Measurements from ENCODE around the gene SMC4. TPM values are rescaled to one million over a fixed set of nuclear protein-coding genes. Genes with fewer than 3 reads are reported as not detected.

SMC4 gene
- total RNA-seq, 1 experiment from 2014 or later = 144 TPM

DNA sequence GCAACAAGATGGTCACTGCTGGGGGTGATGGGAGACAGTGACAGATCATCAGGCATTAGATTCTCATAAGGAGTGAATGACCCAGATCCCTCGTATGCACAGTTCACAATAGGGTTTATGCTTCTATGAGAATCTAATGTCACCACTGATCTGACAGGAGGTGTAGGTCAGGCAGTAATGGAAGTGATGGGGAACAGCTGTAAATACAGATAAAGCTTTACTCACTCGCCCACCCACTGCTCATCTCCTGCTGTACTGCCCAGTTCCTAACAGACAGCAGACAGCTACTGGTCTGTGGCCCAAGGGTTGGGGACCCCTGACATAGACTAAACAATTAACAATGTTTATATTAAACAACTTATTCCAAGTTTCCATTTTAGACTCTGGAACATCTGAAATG, 25.8 kb upstream of the SMC4 start (continued):
- TF ChIP-seq, protein P1, sequence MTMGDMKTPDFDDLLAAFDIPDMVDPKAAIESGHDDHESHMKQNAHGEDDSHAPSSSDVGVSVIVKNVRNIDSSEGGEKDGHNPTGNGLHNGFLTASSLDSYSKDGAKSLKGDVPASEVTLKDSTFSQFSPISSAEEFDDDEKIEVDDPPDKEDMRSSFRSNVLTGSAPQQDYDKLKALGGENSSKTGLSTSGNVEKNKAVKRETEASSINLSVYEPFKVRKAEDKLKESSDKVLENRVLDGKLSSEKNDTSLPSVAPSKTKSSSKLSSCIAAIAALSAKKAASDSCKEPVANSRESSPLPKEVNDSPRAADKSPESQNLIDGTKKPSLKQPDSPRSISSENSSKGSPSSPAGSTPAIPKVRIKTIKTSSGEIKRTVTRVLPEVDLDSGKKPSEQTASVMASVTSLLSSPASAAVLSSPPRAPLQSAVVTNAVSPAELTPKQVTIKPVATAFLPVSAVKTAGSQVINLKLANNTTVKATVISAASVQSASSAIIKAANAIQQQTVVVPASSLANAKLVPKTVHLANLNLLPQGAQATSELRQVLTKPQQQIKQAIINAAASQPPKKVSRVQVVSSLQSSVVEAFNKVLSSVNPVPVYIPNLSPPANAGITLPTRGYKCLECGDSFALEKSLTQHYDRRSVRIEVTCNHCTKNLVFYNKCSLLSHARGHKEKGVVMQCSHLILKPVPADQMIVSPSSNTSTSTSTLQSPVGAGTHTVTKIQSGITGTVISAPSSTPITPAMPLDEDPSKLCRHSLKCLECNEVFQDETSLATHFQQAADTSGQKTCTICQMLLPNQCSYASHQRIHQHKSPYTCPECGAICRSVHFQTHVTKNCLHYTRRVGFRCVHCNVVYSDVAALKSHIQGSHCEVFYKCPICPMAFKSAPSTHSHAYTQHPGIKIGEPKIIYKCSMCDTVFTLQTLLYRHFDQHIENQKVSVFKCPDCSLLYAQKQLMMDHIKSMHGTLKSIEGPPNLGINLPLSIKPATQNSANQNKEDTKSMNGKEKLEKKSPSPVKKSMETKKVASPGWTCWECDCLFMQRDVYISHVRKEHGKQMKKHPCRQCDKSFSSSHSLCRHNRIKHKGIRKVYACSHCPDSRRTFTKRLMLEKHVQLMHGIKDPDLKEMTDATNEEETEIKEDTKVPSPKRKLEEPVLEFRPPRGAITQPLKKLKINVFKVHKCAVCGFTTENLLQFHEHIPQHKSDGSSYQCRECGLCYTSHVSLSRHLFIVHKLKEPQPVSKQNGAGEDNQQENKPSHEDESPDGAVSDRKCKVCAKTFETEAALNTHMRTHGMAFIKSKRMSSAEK (CRISPR knock-in tag; IDR thresholded peaks at IDR 0.05; ENCODE audit: borderline replicate concordance) = no peak
- no peak for TF ChIP-seq JAZF1 (CRISPR knock-in tag; IDR thresholded peaks at IDR 0.05)

GRCh38 chr3:160374472-160374871, 25.0 kb upstream of the SMC4 start:
- ATAC-seq = no peak
- CTCF ChIA-PET = no interaction called here

GRCh38 chr3:160374925-160375324, 24.5 kb upstream of the SMC4 start:
- TF ChIP-seq, protein P2, sequence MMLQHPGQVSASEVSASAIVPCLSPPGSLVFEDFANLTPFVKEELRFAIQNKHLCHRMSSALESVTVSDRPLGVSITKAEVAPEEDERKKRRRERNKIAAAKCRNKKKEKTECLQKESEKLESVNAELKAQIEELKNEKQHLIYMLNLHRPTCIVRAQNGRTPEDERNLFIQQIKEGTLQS (CRISPR knock-in tag; conservative IDR thresholded peaks at IDR 0.05) = no peak
- TF ChIP-seq ZSCAN18 (CRISPR knock-in tag; IDR thresholded peaks at IDR 0.05) = no peak
- Mint-ChIP-seq H3K4me3 (no peak overlapping the region), H3K27me3 (ENCODE audit: low read depth) (no peaks in the 10 kb centered on the region), H3K27ac (no peak overlapping the region), H3K9me3 (peaks cover 9% of the 10 kb centered on the region), H3K36me3 (peaks cover 18% of the 10 kb centered on the region), H3K4me1 (peaks cover 10% of the 10 kb centered on the region)
- POLR2A ChIA-PET = no interaction called here
- ATAC-seq (no peak), DNase-seq (ENCODE audit: low spot score) (no peak)
- CTCF ChIA-PET = no interaction called here

More at GRCh38 chr3:160374472-160374871, 25.0 kb upstream of the SMC4 start:
- Mint-ChIP-seq H3K36me3 (peaks cover 18% of the 10 kb centered on the region), H3K4me1 (peaks cover 5% of the 10 kb centered on the region), H3K4me3 (no peak overlapping the region), H3K27ac (no peak overlapping the region), H3K9me3 (peaks cover 9% of the 10 kb centered on the region), H3K27me3 (ENCODE audit: low read depth) (no peaks in the 10 kb centered on the region)
- POLR2A ChIA-PET = no interaction called here
- TF ChIP-seq ZNF138 (CRISPR knock-in tag; conservative IDR thresholded peaks at IDR 0.05) (no peak), JAZF1 (CRISPR knock-in tag; IDR thresholded peaks at IDR 0.05) (no peak), HMGXB4 (CRISPR knock-in tag; IDR thresholded peaks at IDR 0.05) (no peak), ESRRA (CRISPR knock-in tag; IDR thresholded peaks at IDR 0.05; ENCODE audit: borderline replicate concordance) (no peak), ZNF121 (CRISPR knock-in tag; IDR thresholded peaks at IDR 0.05) (no peak), GTF2I (CRISPR knock-in tag; conservative IDR thresholded peaks at IDR 0.05) (no peak)
- TF ChIP-seq, protein P1 (CRISPR knock-in tag; IDR thresholded peaks at IDR 0.05; ENCODE audit: borderline replicate concordance) = no peak
- no peak for DNase-seq (ENCODE audit: low spot score)
